HepG2 (cell line): ENCODE data around the gene OR13J1. TPM values are rescaled to one million over a fixed set of nuclear protein-coding genes. Genes with fewer than 3 reads are reported as not detected.

ENCODE experiments used
- ATAC-seq: fragments of 200-7000 bp; cut with Tn5 transposase; 3 replicates; pipeline ENCODE4 v1.9.1; 2020; ENCODE audit warnings: mild to moderate bottlenecking, moderate library complexity
- BruUV-seq: library from RNA; stranded (reverse); fragments of 400-500 nt; replicated peaks from 2 replicates; lab custom pipeline; 2021; lab: Mats Ljungman, UMichigan
- CTCF ChIA-PET: fragments of 300-600 bp; formaldehyde crosslinking; extraction: SDS; loops from one replicate; lab custom pipeline; 2021; ENCODE audit warnings: low total read pairs, inconsistent platforms, low intra/inter-chr PET ratio; lab: Yijun Ruan, JAX
- POLR2A ChIA-PET: fragments of 350-600 bp; sonication (Branson Sonifier 250); formaldehyde crosslinking; loops from one replicate; lab custom pipeline; 2020; ENCODE audit warnings: antibody characterized with exemption, inconsistent platforms; lab: Yijun Ruan, JAX
- DNase-seq: peaks from one replicate; pipeline ENCODE4 v3.0.0-alpha.2; 2015; ENCODE audit warnings: low spot score
- FAIRE-seq: peaks from 3 replicates; lab custom pipeline; 2011; peaks lifted over from hg19 to GRCh38; lab: Jason Lieb, UNC
- H2AFZ ChIP-seq: one replicate; pipeline ENCODE4 v1.6.1; 2011; ENCODE audit warnings: low read length, inconsistent platforms
- H3K27ac ChIP-seq: fragments of 300-600 bp; 3 replicates; pipeline ENCODE4 v1.8.0; 2011; ENCODE audit warnings: mixed run types, mild to moderate bottlenecking, mixed read lengths, low read length, inconsistent platforms; ENCODE audit not compliant: insufficient read depth; ENCODE audit errors: extremely low read length
- H3K27me3 ChIP-seq, 2 experiments: fragments of 200-600 bp in 1 of 2; 2 replicates in 1 of 2; 3 replicates in 1 of 2; pipeline versions ENCODE4 v1.6.0 to v1.8.0; 2011; ENCODE audit warnings: low read length in 2 of 2, mild to moderate bottlenecking in 2 of 2, moderate library complexity in 2 of 2, inconsistent platforms in 1 of 2; ENCODE audit not compliant: insufficient read depth in 2 of 2, control insufficient read depth in 1 of 2
- H3K36me3 ChIP-seq, 2 experiments: fragments of 200-600 bp in 1 of 2; replicated peaks in 1 of 2; 2 replicates in 1 of 2; 3 replicates in 1 of 2; pipeline versions ENCODE4 v1.5.1 to v1.8.0; 2011; ENCODE audit warnings: low read length in 2 of 2, inconsistent platforms in 1 of 2; ENCODE audit not compliant: insufficient read depth in 2 of 2, control insufficient read depth in 1 of 2
- H3K4me1 ChIP-seq: 2 replicates; pipeline ENCODE4 v1.5.1; 2012; ENCODE audit warnings: low read length, inconsistent platforms; ENCODE audit not compliant: insufficient read depth
- H3K4me2 ChIP-seq: 2 replicates; pipeline ENCODE4 v1.6.0; 2011; ENCODE audit warnings: low read depth, low read length, inconsistent platforms
- H3K4me3 ChIP-seq, 3 experiments: fragments of 200-600 bp in 1 of 3; sonication (generic), shearing (Covaris generic) in 1 of 3; replicated peaks in 1 of 3; 2 replicates each; pipeline ENCODE4 v1.5.1; 2011 to 2016; ENCODE audit warnings: low read length in 3 of 3, inconsistent platforms in 2 of 3, low read depth in 2 of 3, mild to moderate bottlenecking in 2 of 3, control low read depth in 1 of 3, mixed read lengths in 1 of 3; ENCODE audit not compliant: insufficient read depth in 1 of 3
- H3K79me2 ChIP-seq: one replicate; pipeline ENCODE4 v1.6.1; 2011; ENCODE audit warnings: low read length, inconsistent platforms; ENCODE audit not compliant: insufficient read depth
- H3K9ac ChIP-seq: 2 replicates; pipeline ENCODE4 v1.6.0; 2011; ENCODE audit warnings: mild to moderate bottlenecking, low read depth, low read length, inconsistent platforms; ENCODE audit not compliant: insufficient read depth
- H3K9me3 ChIP-seq: 2 replicates; pipeline ENCODE4 v1.5.1; 2012; ENCODE audit warnings: mild to moderate bottlenecking, low read length
- H4K20me1 ChIP-seq: 2 replicates; pipeline ENCODE4 v1.6.0; 2011; ENCODE audit warnings: inconsistent platforms, mild to moderate bottlenecking, low read length, moderate library complexity; ENCODE audit not compliant: insufficient read depth
- CBX2 ChIP-seq, 2 experiments: fragments of 200-600 bp in 1 of 2; sonication (generic); formaldehyde crosslinking in 1 of 2; IDR thresholded peaks; 2 replicates each; pipeline versions ENCODE4 v1.7.0 to v1.8.1; 2018 to 2022; ENCODE audit warnings: low read depth in 2 of 2, low read length in 1 of 2, mild to moderate bottlenecking in 1 of 2, missing genetic modification reagents in 1 of 2
- EP300 ChIP-seq, 3 experiments: sonication (generic) in 1 of 3; formaldehyde crosslinking in 1 of 3; IDR thresholded peaks; 2 replicates each; pipeline versions ENCODE4 v1.5.1 to v1.6.1; 2011 to 2020; ENCODE audit warnings: low read depth in 2 of 3, low read length in 2 of 3, borderline replicate concordance in 1 of 3, improper control_type of control experiment in 1 of 3, mild to moderate bottlenecking in 1 of 3, missing genetic modification reagents in 1 of 3, moderate library complexity in 1 of 3
- FOXK2 ChIP-seq: fragments of 450-650 bp; IDR thresholded peaks from 2 replicates; pipeline ENCODE4 v1.6.1; 2016
- GPBP1L1 ChIP-seq: sonication (generic); formaldehyde crosslinking; IDR thresholded peaks from 2 replicates; pipeline ENCODE4 v1.5.0; 2020; ENCODE audit warnings: mild to moderate bottlenecking, missing genetic modification reagents
- HES4 ChIP-seq: sonication (generic); formaldehyde crosslinking; IDR thresholded peaks from 2 replicates; pipeline ENCODE4 v1.9.0; 2021; ENCODE audit warnings: mild to moderate bottlenecking, missing genetic modification reagents, borderline replicate concordance
- KLF6 ChIP-seq: IDR thresholded peaks from 2 replicates; pipeline ENCODE4 v1.8.0; 2016; ENCODE audit warnings: missing biosample characterization, missing genetic modification reagents
- MZF1 ChIP-seq: sonication (generic); formaldehyde crosslinking; IDR thresholded peaks from 2 replicates; pipeline ENCODE4 v1.8.1; 2023; ENCODE audit warnings: mild to moderate bottlenecking, missing genetic modification reagents, borderline replicate concordance
- PHF21A ChIP-seq: sonication (generic); formaldehyde crosslinking; IDR thresholded peaks from 2 replicates; pipeline ENCODE4 v1.5.0; 2020; ENCODE audit warnings: mild to moderate bottlenecking, missing genetic modification reagents
- REL ChIP-seq: sonication (generic); formaldehyde crosslinking; conservative IDR thresholded peaks from 2 replicates; pipeline ENCODE4 v1.8.0; 2022; ENCODE audit warnings: mild to moderate bottlenecking, missing genetic modification reagents, moderate library complexity
- THYN1 ChIP-seq: sonication (generic); formaldehyde crosslinking; IDR thresholded peaks from 2 replicates; pipeline ENCODE4 v1.8.1; 2023; ENCODE audit warnings: low read depth, mild to moderate bottlenecking, moderate library complexity, missing genetic modification reagents, borderline replicate concordance
- YEATS4 ChIP-seq: sonication (generic); formaldehyde crosslinking; IDR thresholded peaks from 2 replicates; pipeline ENCODE4 v1.4.0; 2020; ENCODE audit warnings: missing genetic modification reagents, borderline replicate concordance
- ZBTB21 ChIP-seq: sonication (generic); formaldehyde crosslinking; IDR thresholded peaks from 2 replicates; pipeline ENCODE4 v1.4.0; 2020; ENCODE audit warnings: missing genetic modification reagents
- ZBTB37 ChIP-seq: sonication (generic); formaldehyde crosslinking; IDR thresholded peaks from 2 replicates; pipeline ENCODE4 v1.4.0; 2020; ENCODE audit warnings: mild to moderate bottlenecking, missing genetic modification reagents
- ZNF550 ChIP-seq: sonication (generic); formaldehyde crosslinking; IDR thresholded peaks from 2 replicates; pipeline ENCODE4 v1.4.0; 2020; ENCODE audit warnings: mild to moderate bottlenecking, missing genetic modification reagents, borderline replicate concordance
- ZNF558 ChIP-seq: sonication (generic); formaldehyde crosslinking; IDR thresholded peaks from 2 replicates; pipeline ENCODE4 v1.9.0; 2022; ENCODE audit warnings: mild to moderate bottlenecking, missing genetic modification reagents, borderline replicate concordance
- ZNF646 ChIP-seq: sonication (generic); formaldehyde crosslinking; IDR thresholded peaks from 2 replicates; pipeline ENCODE4 v1.9.0; 2021; ENCODE audit warnings: mild to moderate bottlenecking, missing genetic modification reagents
- WGBS: methylation state at CpG from one replicate; pipeline ENCODE4 v1.1.6; 2017; ENCODE audit warnings: low lambda C conversion rate; 5-methylcytosine and 5-hydroxymethylcytosine counted together
- in situ Hi-C: cut with HindIII; loops from 2 replicates; pipeline ENCODE4 v1.10.0; 2017; ENCODE audit warnings: low pct_unique_long_range_greater_than_20kb; ENCODE audit not compliant: extremely low pct_ligation_motif_present
- intact Hi-C: fragments of 100-400 bp; cut with micrococcal nuclease; formaldehyde crosslinking; loops from one replicate; pipeline ENCODE4 v1.10.0; 2022; ENCODE audit not compliant: unreplicated experiment
- polyA plus RNA-seq, 8 experiments: library from polyadenylated mRNA; depleted of rRNA in 3 of 8; stranded (reverse) in 7 of 8; unstranded in 1 of 8; fragments of >200 nt; fragmentation: Illumina TruSeq in 4 of 8; extraction: Trizol in 4 of 8; gene quantifications; 2 replicates each; pipeline versions ENCODE4 v1.2.1 to v1.2.3, GENCODE V29; 2011 to 2016; ENCODE audit warnings: low read depth in 4 of 8, missing spikeins in 1 of 8, mixed read lengths in 1 of 8; ENCODE audit not compliant: insufficient read depth in 1 of 8
- total RNA-seq, 5 experiments: library from RNA; depleted of rRNA; stranded (reverse); fragments of >200 nt; fragmentation: Illumina TruSeq; extraction: Trizol; gene quantifications; 2 replicates each; pipeline ENCODE4 v1.2.3, GENCODE V29; 2016; ENCODE audit warnings: low read depth in 1 of 5

The OR13J1 gene
- total and polyA plus RNA-seq, 2 of the 13 experiments (the other 11 are each of a cell fraction or from before 2014, with no cell fraction given), result not detected

GRCh38 chr9:35896570-35896969, 26.4 kb upstream of the OR13J1 start:
- ATAC-seq, result no peak
- intact Hi-C loops, result no loop called here

More at GRCh38 chr9:35896570-35896969, 26.4 kb upstream of the OR13J1 start:
- Histone ChIP-seq H3K4me1 (peaks cover 6% of the 10 kb centered on the region), H3K27ac (no peak overlapping the region), H2AFZ (no peak overlapping the region), H3K4me3 (no peak overlapping the region), H3K9me3 (no peaks in the 10 kb centered on the region), H3K4me2 (no peak overlapping the region), H3K9ac (no peak overlapping the region), H4K20me1 (no peaks in the 10 kb centered on the region), H3K27me3 (peaks cover 0 to 4% of the 10 kb centered on the region in 2 experiments; a peak in 1 of 5 replicates), H3K36me3 (no peaks in the 10 kb centered on the region), H3K79me2 (no peaks in the 10 kb centered on the region)
- CTCF ChIA-PET, result no interaction called here
- 90% methylated on average over 2 of the region's 2 CpGs for WGBS
- FAIRE-seq, result no peak
- no TSS peak for BruUV-seq
- in situ Hi-C loops, result no loop called here
- TF ChIP-seq ZNF550 (CRISPR knock-in tag) (no peak), ZBTB21 (no peak), REL (CRISPR knock-in tag) (no peak), GPBP1L1 (CRISPR knock-in tag) (no peak), KLF6 (CRISPR knock-in tag) (no peak), ZBTB37 (no peak), FOXK2 (no peak), THYN1 (CRISPR knock-in tag) (no peak), HES4 (no peak), MZF1 (CRISPR knock-in tag) (no peak), PHF21A (CRISPR knock-in tag) (no peak), ZNF646 (CRISPR knock-in tag) (no peak), YEATS4 (CRISPR knock-in tag) (no peak), EP300 (IDR thresholded peaks at IDR 0.05; ENCODE audit: low read depth in 2 of 2, low read length in 2 of 2) (no peak), EP300 (CRISPR knock-in tag; IDR thresholded peaks at IDR 0.05; ENCODE audit: borderline replicate concordance) (no peak), CBX2 (IDR thresholded peaks at IDR 0.05; ENCODE audit: low read depth, low read length) (no peak), CBX2 (CRISPR knock-in tag; IDR thresholded peaks at IDR 0.05; ENCODE audit: low read depth) (no peak), ZNF558 (no peak)
- no peak for DNase-seq
- POLR2A ChIA-PET, result no interaction called here
